Measurements from ENCODE around the gene SLC25A26. TPM values are rescaled to one million over a fixed set of nuclear protein-coding genes. Genes with fewer than 3 reads are reported as not detected.

Gene SLC25A26
- total RNA-seq, 1 donor, result 14.0 TPM

DNA sequence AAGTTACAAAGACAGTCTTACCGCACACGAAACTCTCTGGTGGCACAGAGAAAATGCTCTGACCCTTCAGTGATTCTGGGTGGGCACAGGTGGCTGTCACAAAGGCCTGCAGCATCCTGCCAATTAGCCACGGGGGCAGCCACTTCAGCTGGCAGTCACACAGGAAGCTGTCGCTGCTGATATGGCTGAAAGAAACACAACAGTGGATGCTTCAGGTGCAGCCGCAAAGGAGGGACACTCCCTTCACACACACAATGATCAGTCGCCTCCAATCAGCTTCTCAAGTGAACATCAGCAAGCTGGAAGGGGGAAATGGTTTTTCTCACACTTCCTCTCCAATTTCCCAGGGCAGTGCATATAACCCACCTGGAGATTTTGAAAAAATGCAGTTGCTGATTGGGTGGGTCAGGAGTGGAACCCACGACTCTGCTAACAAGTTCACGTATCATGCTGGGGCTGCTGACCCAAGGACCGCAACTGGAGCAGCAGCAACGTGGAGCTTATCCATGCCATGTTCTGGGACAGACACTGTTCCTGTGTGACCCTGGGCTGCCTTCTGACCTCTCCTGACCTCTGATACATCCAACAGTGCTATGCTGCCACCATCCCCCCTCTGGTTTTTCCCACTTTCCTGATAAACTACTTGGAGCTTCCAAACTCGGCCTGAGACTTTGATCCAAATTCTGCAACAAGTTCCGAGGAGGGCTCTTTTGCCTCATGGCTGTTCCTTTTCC is 173.4 kb downstream of the SLC25A26 start:
- no peak for TF ChIP-seq CTCF (IDR thresholded peaks at IDR 0.05; ENCODE audit: insufficient read depth, low read length)
- DNase-seq (ENCODE audit: low read depth), result no peak
- H3K4me3 ChIP-seq (ENCODE audit: low read depth, low read length), result peak overlapping the region; percentile 36

DNA sequence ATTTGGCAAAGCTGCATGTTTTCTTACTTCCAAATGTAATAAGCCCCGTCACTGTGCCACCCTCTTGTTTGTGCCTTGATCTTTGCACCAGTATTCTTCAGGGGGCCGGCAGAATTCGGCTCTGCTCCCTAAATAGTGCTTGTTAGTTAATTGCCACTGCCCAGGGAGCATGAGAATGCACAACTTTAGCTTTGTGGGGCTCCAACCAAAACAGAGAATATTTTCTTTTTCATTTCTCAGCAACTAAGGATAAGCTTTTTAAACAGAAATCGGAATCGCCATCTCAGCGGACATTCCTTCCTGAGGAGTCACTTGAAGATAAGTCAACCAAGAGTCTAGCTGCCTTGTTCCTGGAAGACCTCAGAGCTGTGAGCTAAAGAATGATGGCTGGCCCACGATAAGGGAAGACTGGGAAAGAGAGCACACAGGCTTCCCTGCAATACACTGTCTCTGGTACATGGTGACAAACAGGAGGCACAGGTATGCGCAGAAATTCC is 174.0 kb downstream of the SLC25A26 start:
- peak overlapping the region; percentile 36 for H3K4me3 ChIP-seq (ENCODE audit: low read depth, low read length)
- DNase-seq (ENCODE audit: low read depth), result peak; percentile 94
- TF ChIP-seq CTCF (IDR thresholded peaks at IDR 0.05; ENCODE audit: insufficient read depth, low read length), result no peak

DNA sequence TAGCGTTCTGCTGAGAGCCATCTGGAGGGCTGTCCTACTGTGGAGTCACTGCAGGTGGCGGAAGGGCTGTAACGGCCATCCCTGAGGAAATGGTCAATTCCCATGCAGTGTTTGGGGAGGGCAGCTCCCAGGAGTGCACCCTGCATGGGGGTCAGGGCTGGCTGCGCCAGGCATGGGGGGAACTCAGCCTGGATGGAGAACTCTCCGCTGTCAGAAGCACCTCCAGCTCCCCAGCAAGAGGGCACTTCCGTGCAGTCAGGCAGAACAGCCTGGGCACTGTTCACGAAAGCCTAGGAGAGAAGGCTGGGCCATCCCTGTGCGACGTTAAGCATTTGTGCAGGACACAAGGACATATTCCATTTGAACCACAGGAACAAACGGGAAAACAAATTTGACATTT is 174.8 kb downstream of the SLC25A26 start:
- DNase-seq (ENCODE audit: low read depth), result no peak
- TF ChIP-seq CTCF (IDR thresholded peaks at IDR 0.05; ENCODE audit: insufficient read depth, low read length), result no peak
- no peak overlapping the region for H3K4me3 ChIP-seq (ENCODE audit: low read depth, low read length)

GRCh38 chr3:66396161-66396760 is 175.5 kb downstream of the SLC25A26 start:
- TF ChIP-seq CTCF (IDR thresholded peaks at IDR 0.05; ENCODE audit: insufficient read depth, low read length), result no peak
- H3K4me3 ChIP-seq (ENCODE audit: low read depth, low read length), result no peak overlapping the region
- DNase-seq (ENCODE audit: low read depth), result peak; percentile 26

DNA sequence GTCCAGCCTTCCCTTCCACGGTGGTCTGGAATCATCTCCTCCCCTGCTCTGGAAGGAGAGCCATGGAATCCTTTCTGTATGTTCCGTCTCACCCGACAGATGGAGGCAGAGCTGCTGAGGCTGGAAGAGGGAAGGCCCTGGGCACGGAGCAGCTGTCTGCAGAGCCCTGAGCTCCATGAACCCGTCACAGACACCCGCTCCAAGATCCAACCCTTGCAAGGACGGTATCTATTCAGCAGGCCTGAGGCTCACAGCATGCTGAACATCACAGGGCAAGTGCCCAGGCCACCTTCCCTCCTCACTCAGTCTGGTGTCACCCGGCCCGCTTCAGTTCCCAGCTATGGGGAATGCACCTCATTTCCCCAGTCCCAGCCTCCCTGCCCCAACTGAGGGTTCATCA is 176.1 kb downstream of the SLC25A26 start:
- H3K4me3 ChIP-seq (ENCODE audit: low read depth, low read length), result no peak overlapping the region
- no peak for TF ChIP-seq CTCF (IDR thresholded peaks at IDR 0.05; ENCODE audit: insufficient read depth, low read length)
- no peak for DNase-seq (ENCODE audit: low read depth)

DNA sequence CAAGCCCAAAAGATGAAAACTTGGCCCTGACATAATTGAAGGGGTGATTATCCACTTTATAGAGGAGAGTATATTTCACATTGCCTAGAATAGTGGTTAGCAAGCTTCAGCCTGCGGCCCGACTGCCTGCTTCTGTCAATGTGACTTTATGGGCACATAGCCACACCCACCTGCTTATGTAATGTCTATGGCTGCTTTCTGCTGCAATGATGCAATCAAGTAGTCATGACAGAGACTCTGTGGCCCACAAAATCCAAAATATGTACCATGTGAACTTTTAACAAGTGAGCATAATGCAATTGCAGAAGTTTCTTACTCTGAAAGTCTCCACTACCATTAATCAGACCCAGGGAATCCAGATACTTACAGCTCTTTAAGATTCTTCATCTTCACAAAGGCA is 176.9 kb downstream of the SLC25A26 start:
- peak; percentile 67 for DNase-seq (ENCODE audit: low read depth)
- H3K4me3 ChIP-seq (ENCODE audit: low read depth, low read length), result no peak overlapping the region
- no peak for TF ChIP-seq CTCF (IDR thresholded peaks at IDR 0.05; ENCODE audit: insufficient read depth, low read length)
